AG09319 (cell line): ENCODE measurements around the gene C16orf74.

Experiments used
- DNase-seq: peaks from one replicate; pipeline ENCODE4 v3.0.0-alpha.2; 2010; ENCODE audit warnings: low read depth; ENCODE audit errors: extremely low read depth
- TF ChIP-seq, protein P1 (sequence below): IDR thresholded peaks from 2 replicates; pipeline ENCODE4 v1.5.1; 2011; ENCODE audit warnings: low read depth, mild to moderate bottlenecking, inconsistent platforms, low read length, moderate library complexity

The C16orf74 gene

DNA sequence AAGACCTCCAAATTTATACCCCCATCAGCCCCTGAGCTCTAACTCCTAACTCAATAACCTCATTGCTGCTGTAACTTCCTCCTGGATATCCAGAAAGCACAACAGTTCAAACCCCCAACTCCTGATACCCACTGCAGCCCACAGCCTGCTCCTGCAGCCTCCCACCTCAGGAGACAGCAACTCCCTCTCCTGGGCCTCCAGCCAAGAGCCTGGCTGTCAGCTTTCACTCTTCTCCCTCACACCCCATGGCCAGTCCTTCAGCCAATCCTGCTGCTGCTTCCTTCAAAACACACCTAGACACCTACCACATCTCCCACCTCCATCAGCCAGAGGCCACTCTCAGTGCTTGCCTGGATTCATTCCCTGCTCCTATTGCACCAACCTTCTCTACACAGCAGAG, 67.5 kb downstream of the C16orf74 start:
- no peak for DNase-seq
- TF ChIP-seq, protein P1, sequence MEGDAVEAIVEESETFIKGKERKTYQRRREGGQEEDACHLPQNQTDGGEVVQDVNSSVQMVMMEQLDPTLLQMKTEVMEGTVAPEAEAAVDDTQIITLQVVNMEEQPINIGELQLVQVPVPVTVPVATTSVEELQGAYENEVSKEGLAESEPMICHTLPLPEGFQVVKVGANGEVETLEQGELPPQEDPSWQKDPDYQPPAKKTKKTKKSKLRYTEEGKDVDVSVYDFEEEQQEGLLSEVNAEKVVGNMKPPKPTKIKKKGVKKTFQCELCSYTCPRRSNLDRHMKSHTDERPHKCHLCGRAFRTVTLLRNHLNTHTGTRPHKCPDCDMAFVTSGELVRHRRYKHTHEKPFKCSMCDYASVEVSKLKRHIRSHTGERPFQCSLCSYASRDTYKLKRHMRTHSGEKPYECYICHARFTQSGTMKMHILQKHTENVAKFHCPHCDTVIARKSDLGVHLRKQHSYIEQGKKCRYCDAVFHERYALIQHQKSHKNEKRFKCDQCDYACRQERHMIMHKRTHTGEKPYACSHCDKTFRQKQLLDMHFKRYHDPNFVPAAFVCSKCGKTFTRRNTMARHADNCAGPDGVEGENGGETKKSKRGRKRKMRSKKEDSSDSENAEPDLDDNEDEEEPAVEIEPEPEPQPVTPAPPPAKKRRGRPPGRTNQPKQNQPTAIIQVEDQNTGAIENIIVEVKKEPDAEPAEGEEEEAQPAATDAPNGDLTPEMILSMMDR, result no peak

DNA sequence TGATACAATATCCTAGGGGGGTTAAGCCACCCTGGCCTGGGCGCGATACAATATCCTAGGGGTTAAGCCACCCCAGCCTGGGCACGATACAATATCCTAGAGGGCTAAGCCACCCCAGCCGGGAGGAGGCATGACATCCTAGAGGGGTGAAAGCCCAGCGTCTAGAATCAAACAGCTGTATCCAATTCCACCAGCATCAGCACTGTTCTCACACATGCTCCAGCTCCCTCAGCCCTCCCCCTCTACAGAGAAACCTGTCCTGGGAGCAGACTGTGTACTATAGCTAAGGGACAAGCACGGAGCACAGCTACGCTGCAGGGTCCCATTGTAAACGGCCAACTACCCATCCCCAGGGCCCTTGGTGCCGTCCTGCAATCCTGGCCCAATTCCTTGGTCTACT, 68.4 kb downstream of the C16orf74 start:
- TF ChIP-seq, protein P1, result no peak

DNA sequence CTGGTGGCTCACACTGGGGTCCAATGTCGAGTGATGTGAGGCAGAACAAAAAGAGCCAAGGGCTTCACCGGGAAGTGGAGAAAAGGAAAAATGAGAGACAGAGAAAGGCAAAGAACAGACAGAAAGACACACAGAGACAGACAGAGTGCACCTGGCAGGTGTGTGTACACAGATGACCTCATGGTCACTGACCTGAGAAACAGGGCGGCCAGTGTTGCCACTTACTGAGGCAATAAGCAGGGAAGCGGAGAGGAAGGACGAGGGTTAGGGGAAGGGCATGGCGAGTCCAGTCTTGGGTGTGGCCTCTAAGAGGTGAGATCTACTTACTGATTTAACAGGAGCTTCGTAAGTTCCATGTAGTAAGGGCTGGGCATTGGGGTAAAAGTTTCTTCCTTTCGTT, 69.6 kb downstream of the C16orf74 start:
- TF ChIP-seq, protein P1, result no peak

More for the DNA sequence above, 68.4 kb downstream of the C16orf74 start:
- DNase-seq, result no peak

GRCh38 chr16:85680352-85680944, 70.4 kb downstream of the C16orf74 start:
- TF ChIP-seq, protein P1, result no peak
- no peak for DNase-seq

More for the DNA sequence above, 69.6 kb downstream of the C16orf74 start:
- no peak for DNase-seq

DNA sequence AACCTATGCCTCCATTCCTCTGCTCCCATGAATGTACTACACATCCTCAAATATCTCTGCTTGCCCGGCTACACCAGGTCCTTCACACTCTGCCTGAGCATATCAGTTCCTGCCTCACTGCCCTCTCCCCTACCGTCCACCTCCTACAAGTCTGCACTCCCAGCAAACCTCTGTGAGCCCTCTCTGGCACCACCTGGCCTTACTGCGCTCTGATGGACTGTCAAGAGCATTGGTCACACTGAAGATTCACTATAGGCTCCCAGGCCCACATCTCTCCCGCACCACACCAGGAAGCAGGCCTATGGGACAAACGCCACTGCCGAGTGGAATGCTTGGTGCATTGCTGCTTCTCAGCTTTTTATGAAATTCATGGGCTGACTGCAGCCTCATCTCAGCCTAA, 71.0 kb downstream of the C16orf74 start:
- TF ChIP-seq, protein P1, result no peak

DNA sequence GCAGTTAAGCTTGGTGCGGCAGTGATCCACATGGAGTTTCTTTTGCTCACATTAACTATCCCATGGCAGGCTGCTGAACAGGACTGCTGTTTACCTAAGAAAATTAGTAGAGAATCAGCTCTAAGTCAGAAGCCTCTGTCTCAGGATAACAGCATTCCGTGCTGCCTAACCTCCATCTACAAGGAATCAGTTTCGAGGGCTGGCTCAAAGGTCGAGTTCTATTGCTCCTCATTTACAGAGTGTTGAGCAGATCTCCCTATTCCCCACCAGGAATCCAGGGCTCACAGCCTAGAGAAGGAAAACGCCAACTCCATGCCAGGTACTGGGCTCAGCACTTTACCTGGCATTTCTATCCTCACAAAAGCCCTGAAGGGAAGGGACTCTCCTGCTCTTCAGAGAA, 72.1 kb downstream of the C16orf74 start:
- TF ChIP-seq, protein P1, result no peak
- DNase-seq, result no peak

More for the DNA sequence above, 71.0 kb downstream of the C16orf74 start:
- no peak for DNase-seq

DNA sequence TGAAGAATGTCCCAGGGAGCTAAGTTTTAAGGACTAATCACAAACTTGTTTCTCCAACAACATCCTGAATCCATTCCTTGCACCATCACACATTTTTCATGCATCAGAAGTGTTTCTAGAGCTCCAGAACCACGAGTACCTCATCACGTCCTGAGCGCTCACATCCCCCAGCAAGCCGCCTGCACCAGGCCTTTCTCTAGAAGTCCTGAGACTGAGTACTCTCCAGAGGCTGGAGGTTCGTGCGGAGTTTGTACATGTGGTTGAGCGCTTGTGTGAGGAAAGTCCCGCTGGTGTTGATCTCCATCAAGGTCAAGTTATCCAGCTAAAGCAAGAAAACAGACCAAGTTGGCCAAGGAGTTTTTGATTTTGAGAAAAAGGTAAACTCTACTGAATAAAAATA, 72.9 kb downstream of the C16orf74 start:
- DNase-seq, result no peak

More for the DNA sequence above, 72.9 kb downstream of the C16orf74 start:
- TF ChIP-seq, protein P1, result no peak
